K562 (cell line): Measurements from ENCODE around the gene CLTA. TPM values are rescaled to one million over a fixed set of nuclear protein-coding genes. Genes with fewer than 3 reads are reported as not detected.

Source experiments
- E2F3 ChIP-seq: fragments of 250-450 bp; sonication (Bioruptor Pico); IDR thresholded peaks from 2 replicates; pipeline ENCODE4 v1.4.0; 2020; ENCODE audit warnings: mild to moderate bottlenecking
- PRDM10 ChIP-seq: fragments of 450-650 bp; IDR thresholded peaks from 2 replicates; pipeline ENCODE4 v1.6.1; 2018; ENCODE audit not compliant: partially characterized antibody
- RAD21 ChIP-seq, 2 experiments: fragments of 250-450 bp in 1 of 2; fragments of 450-650 bp in 1 of 2; sonication (Bioruptor Pico) in 1 of 2; formaldehyde crosslinking in 1 of 2; IDR thresholded peaks in 1 of 2; conservative IDR thresholded peaks in 1 of 2; 2 replicates each; pipeline versions ENCODE4 v1.4.0 to v1.8.0; 2020 to 2022; ENCODE audit warnings: mild to moderate bottlenecking in 2 of 2, moderate library complexity in 1 of 2
- SNAPC5 ChIP-seq: fragments of 250-450 bp; sonication (Bioruptor Pico); IDR thresholded peaks from 2 replicates; pipeline ENCODE4 v1.8.0; 2021; ENCODE audit warnings: moderate library complexity, mild to moderate bottlenecking, inconsistent platforms
- ZNF449 ChIP-seq: fragments of 250-450 bp; sonication (Bioruptor Pico); IDR thresholded peaks from 2 replicates; pipeline ENCODE4 v1.8.0; 2022; ENCODE audit warnings: moderate library complexity, mild to moderate bottlenecking, inconsistent platforms
- ZNF785 ChIP-seq: fragments of 250-450 bp; sonication (Bioruptor Pico); IDR thresholded peaks from 2 replicates; pipeline ENCODE4 v1.4.0; 2020; ENCODE audit warnings: mild to moderate bottlenecking
- polyA plus RNA-seq, 8 experiments: library from polyadenylated mRNA; depleted of rRNA in 4 of 8; stranded (reverse) in 5 of 8; unstranded in 3 of 8; fragments of >200 nt; fragmentation: Nextera tagmentation in 2 of 8; fragmentation: Illumina TruSeq in 1 of 8; extraction: Ambion mirVana in 2 of 8; extraction: Trizol in 1 of 8; gene quantifications; 2 replicates each; pipeline versions ENCODE4 v1.2.1 to v1.2.3, GENCODE V29; 2011 to 2014; ENCODE audit warnings: inconsistent platforms in 1 of 8, missing spikeins in 1 of 8
- total RNA-seq, 7 experiments: library from RNA; depleted of rRNA in 6 of 7; stranded (reverse); fragments of >200 nt in 6 of 7; fragmentation: Illumina TruSeq in 2 of 7; extraction: Trizol in 2 of 7; gene quantifications; 2 replicates each; pipeline versions ENCODE4 v1.2.1 to v1.2.3, GENCODE V29; 2011 to 2021; ENCODE audit warnings: low replicate concordance in 1 of 7
- TF ChIP-seq, protein P1 (sequence below): sonication (generic); formaldehyde crosslinking; IDR thresholded peaks from 2 replicates; pipeline ENCODE4 v1.4.0; 2020; ENCODE audit warnings: mild to moderate bottlenecking, missing genetic modification reagents
- TF ChIP-seq, protein P2 (sequence below), 2 experiments: fragments of 450-650 bp in 1 of 2; IDR thresholded peaks; 2 replicates each; pipeline ENCODE4 v1.6.1; 2011 to 2017; ENCODE audit warnings: low read depth in 2 of 2, antibody characterized with exemption in 1 of 2, borderline replicate concordance in 1 of 2, low read length in 1 of 2, mild to moderate bottlenecking in 1 of 2, mixed read lengths in 1 of 2; ENCODE audit not compliant: control insufficient read depth in 1 of 2

Gene CLTA
- total and polyA plus RNA-seq, 9 of the 15 experiments (the other 6 are each of a cell fraction or from before 2014, with no cell fraction given), result 37.8 to 219 (median 144) TPM

DNA sequence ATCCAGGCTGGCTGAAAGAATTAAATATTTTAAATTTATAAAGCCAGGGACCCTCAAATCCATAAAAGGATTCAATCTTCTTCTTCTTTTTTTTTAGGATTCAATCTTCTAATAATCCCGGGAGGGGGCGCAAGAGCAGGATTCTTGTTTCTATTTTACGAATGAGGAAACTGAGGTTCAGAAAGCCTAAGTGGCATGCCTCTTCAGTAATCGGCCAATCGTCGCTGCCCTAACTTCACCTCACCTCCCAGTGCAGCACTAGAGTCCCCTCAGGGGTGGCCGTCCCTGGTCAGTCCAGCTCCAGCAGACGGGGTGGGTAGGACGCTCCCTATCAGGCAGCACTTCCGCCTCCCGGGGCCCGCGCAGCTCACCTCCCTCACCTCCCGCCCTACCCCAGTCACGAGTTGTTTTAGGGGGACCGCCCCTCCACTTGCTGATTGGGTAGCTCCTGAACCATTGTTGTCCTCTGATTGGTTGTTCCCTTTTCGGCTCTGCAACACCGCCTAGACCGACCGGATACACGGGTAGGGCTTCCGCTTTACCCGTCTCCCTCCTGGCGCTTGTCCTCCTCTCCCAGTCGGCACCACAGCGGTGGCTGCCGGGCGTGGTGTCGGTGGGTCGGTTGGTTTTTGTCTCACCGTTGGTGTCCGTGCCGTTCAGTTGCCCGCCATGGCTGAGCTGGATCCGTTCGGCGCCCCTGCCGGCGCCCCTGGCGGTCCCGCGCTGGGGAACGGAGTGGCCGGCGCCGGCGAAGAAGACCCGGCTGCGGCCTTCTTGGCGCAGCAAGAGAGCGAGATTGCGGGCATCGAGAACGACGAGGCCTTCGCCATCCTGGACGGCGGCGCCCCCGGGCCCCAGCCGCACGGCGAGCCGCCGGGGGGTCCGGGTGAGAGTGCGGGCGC is at the start of gene CLTA (continued):
- TF ChIP-seq, protein P1, sequence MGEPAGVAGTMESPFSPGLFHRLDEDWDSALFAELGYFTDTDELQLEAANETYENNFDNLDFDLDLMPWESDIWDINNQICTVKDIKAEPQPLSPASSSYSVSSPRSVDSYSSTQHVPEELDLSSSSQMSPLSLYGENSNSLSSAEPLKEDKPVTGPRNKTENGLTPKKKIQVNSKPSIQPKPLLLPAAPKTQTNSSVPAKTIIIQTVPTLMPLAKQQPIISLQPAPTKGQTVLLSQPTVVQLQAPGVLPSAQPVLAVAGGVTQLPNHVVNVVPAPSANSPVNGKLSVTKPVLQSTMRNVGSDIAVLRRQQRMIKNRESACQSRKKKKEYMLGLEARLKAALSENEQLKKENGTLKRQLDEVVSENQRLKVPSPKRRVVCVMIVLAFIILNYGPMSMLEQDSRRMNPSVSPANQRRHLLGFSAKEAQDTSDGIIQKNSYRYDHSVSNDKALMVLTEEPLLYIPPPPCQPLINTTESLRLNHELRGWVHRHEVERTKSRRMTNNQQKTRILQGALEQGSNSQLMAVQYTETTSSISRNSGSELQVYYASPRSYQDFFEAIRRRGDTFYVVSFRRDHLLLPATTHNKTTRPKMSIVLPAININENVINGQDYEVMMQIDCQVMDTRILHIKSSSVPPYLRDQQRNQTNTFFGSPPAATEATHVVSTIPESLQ, result peak; percentile 85
- TF ChIP-seq PRDM10 (peak; percentile 41), SNAPC5 (CRISPR knock-in tag) (no peak), E2F3 (no peak), ZNF449 (CRISPR knock-in tag) (peak; percentile 24; the same call in 1 of the 2 replicates), RAD21 (CRISPR knock-in tag; conservative IDR thresholded peaks at IDR 0.05 in 1 of 2, IDR thresholded peaks at IDR 0.05 in 1 of 2) (0 out of 4 replicates have a peak, but pooled peaks of 1 of the 2 experiments have one; percentile 12), ZNF785 (CRISPR knock-in tag) (no peak)
- TF ChIP-seq, protein P2, sequence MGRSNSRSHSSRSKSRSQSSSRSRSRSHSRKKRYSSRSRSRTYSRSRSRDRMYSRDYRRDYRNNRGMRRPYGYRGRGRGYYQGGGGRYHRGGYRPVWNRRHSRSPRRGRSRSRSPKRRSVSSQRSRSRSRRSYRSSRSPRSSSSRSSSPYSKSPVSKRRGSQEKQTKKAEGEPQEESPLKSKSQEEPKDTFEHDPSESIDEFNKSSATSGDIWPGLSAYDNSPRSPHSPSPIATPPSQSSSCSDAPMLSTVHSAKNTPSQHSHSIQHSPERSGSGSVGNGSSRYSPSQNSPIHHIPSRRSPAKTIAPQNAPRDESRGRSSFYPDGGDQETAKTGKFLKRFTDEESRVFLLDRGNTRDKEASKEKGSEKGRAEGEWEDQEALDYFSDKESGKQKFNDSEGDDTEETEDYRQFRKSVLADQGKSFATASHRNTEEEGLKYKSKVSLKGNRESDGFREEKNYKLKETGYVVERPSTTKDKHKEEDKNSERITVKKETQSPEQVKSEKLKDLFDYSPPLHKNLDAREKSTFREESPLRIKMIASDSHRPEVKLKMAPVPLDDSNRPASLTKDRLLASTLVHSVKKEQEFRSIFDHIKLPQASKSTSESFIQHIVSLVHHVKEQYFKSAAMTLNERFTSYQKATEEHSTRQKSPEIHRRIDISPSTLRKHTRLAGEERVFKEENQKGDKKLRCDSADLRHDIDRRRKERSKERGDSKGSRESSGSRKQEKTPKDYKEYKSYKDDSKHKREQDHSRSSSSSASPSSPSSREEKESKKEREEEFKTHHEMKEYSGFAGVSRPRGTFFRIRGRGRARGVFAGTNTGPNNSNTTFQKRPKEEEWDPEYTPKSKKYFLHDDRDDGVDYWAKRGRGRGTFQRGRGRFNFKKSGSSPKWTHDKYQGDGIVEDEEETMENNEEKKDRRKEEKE (IDR thresholded peaks at IDR 0.05; ENCODE audit: borderline replicate concordance in 1 of 2, control insufficient read depth in 1 of 2, low read depth in 2 of 2, low read length in 1 of 2), result no peak
